ENCODE data around the gene MFRP.

The MFRP gene

GRCh38 chr11:119351232-119351631, 4.7 kb upstream of the MFRP start:
- no peaks in the 10 kb centered on the region for H3K79me2 ChIP-seq (ENCODE audit: insufficient read depth, low read length)
- no peak for TF ChIP-seq CTCF (conservative IDR thresholded peaks at IDR 0.05; ENCODE audit: low read length)
- no peak for TF ChIP-seq EZH2phosphoT487 (IDR thresholded peaks at IDR 0.05; ENCODE audit: borderline replicate concordance)
- H3K4me1 ChIP-seq (ENCODE audit: insufficient read depth, low read length, poor library complexity, severe bottlenecking) = no peaks in the 10 kb centered on the region
- no peaks in the 10 kb centered on the region for H4K20me1 ChIP-seq (ENCODE audit: insufficient read depth, low read length, poor library complexity, severe bottlenecking)
- no peak overlapping the region for H3K4me2 ChIP-seq (ENCODE audit: low read depth, low read length, poor library complexity, severe bottlenecking)
- no peaks in the 10 kb centered on the region for H3K9me3 ChIP-seq (ENCODE audit: insufficient read depth, low read depth, low read length)
- no peak overlapping the region for H3K9ac ChIP-seq (ENCODE audit: low read depth, low read length, poor library complexity, severe bottlenecking)
- no peaks in the 10 kb centered on the region for H3F3A ChIP-seq (ENCODE audit: low read depth)
- H3K9me2 ChIP-seq (replicated peaks; ENCODE audit: low read depth, low read length) = no peaks in the 10 kb centered on the region
- no peak overlapping the region for H2AFZ ChIP-seq (ENCODE audit: low read length)
- H3K36me3 ChIP-seq (ENCODE audit: insufficient read depth, low read length) = no peaks in the 10 kb centered on the region
- no peaks in the 10 kb centered on the region for H3K27me3 ChIP-seq (ENCODE audit: insufficient read depth, low read length, poor library complexity, severe bottlenecking)
- no peak overlapping the region for H3K4me3 ChIP-seq (ENCODE audit: low read length, poor library complexity, severe bottlenecking)

GRCh38 chr11:119350302-119350701, 3.8 kb upstream of the MFRP start:
- Histone ChIP-seq H3K9me3 (ENCODE audit: insufficient read depth, low read depth, low read length) (no peaks in the 10 kb centered on the region), H3K27me3 (ENCODE audit: insufficient read depth, low read length, poor library complexity, severe bottlenecking) (no peaks in the 10 kb centered on the region), H3F3A (ENCODE audit: low read depth) (no peaks in the 10 kb centered on the region), H3K9ac (ENCODE audit: low read depth, low read length, poor library complexity, severe bottlenecking) (no peak overlapping the region), H3K79me2 (ENCODE audit: insufficient read depth, low read length) (no peaks in the 10 kb centered on the region), H3K4me1 (ENCODE audit: insufficient read depth, low read length, poor library complexity, severe bottlenecking) (no peaks in the 10 kb centered on the region), H3K36me3 (ENCODE audit: insufficient read depth, low read length) (no peaks in the 10 kb centered on the region), H3K4me3 (ENCODE audit: low read length, poor library complexity, severe bottlenecking) (no peak overlapping the region), H2AFZ (ENCODE audit: low read length) (peak overlapping the region; percentile 12; the same call in 1 of the 2 replicates), H4K20me1 (ENCODE audit: insufficient read depth, low read length, poor library complexity, severe bottlenecking) (no peaks in the 10 kb centered on the region), H3K4me2 (ENCODE audit: low read depth, low read length, poor library complexity, severe bottlenecking) (no peak overlapping the region), H3K9me2 (replicated peaks; ENCODE audit: low read depth, low read length) (no peaks in the 10 kb centered on the region)
- TF ChIP-seq EZH2phosphoT487 (IDR thresholded peaks at IDR 0.05; ENCODE audit: borderline replicate concordance) = no peak
- no peak for TF ChIP-seq CTCF (conservative IDR thresholded peaks at IDR 0.05; ENCODE audit: low read length)

- no peak overlapping the region for H2AFZ ChIP-seq (ENCODE audit: low read length)
Measured at GRCh38 chr11:119347940-119348605, 1.6 kb upstream of the MFRP start.

More at GRCh38 chr11:119347940-119348605, 1.6 kb upstream of the MFRP start:
- Histone ChIP-seq H3K4me2 (ENCODE audit: low read depth, low read length, poor library complexity, severe bottlenecking) (no peak overlapping the region), H3K4me1 (ENCODE audit: insufficient read depth, low read length, poor library complexity, severe bottlenecking) (no peaks in the 10 kb centered on the region), H3K27me3 (ENCODE audit: insufficient read depth, low read length, poor library complexity, severe bottlenecking) (no peaks in the 10 kb centered on the region), H3F3A (ENCODE audit: low read depth) (no peaks in the 10 kb centered on the region), H3K9ac (ENCODE audit: low read depth, low read length, poor library complexity, severe bottlenecking) (no peak overlapping the region), H3K79me2 (ENCODE audit: insufficient read depth, low read length) (no peaks in the 10 kb centered on the region), H3K36me3 (ENCODE audit: insufficient read depth, low read length) (no peaks in the 10 kb centered on the region), H3K9me3 (ENCODE audit: insufficient read depth, low read depth, low read length) (no peaks in the 10 kb centered on the region), H4K20me1 (ENCODE audit: insufficient read depth, low read length, poor library complexity, severe bottlenecking) (no peaks in the 10 kb centered on the region), H3K9me2 (replicated peaks; ENCODE audit: low read depth, low read length) (no peaks in the 10 kb centered on the region), H3K4me3 (ENCODE audit: low read length, poor library complexity, severe bottlenecking) (no peak overlapping the region)
- no peak for TF ChIP-seq CTCF (conservative IDR thresholded peaks at IDR 0.05; ENCODE audit: low read length)
- no peak for TF ChIP-seq EZH2phosphoT487 (IDR thresholded peaks at IDR 0.05; ENCODE audit: borderline replicate concordance)
